OCI-LY3 (cell line): ENCODE measurements around the gene DGKB.

ENCODE experiments used
- CTCF ChIP-seq: fragments of 200-600, 300-600 bp; sonication (generic); IDR thresholded peaks from 2 replicates; pipeline ENCODE4 v1.5.1; 2014; ENCODE audit warnings: antibody characterized with exemption, low read length, low read depth
- EZH2phosphoT487 ChIP-seq: fragments of 200-600 bp; shearing (Covaris generic); IDR thresholded peaks from 2 replicates; pipeline ENCODE4 v1.6.1; 2018; ENCODE audit warnings: antibody characterized with exemption, mixed run types, low read depth

- TF ChIP-seq CTCF (no peak), EZH2phosphoT487 (no peak)
Measured at GRCh38 chr7:14843755-14844154, 58.8 kb downstream of the DGKB start.
